Measurements from ENCODE around the gene PDXK. TPM values are rescaled to one million over a fixed set of nuclear protein-coding genes. Genes with fewer than 3 reads are reported as not detected.

PDXK gene
- total and polyA plus RNA-seq, 9 of the 15 experiments (the other 6 are each of a cell fraction or from before 2014, with no cell fraction given) = 5.6 to 162 (median 76.5) TPM

DNA sequence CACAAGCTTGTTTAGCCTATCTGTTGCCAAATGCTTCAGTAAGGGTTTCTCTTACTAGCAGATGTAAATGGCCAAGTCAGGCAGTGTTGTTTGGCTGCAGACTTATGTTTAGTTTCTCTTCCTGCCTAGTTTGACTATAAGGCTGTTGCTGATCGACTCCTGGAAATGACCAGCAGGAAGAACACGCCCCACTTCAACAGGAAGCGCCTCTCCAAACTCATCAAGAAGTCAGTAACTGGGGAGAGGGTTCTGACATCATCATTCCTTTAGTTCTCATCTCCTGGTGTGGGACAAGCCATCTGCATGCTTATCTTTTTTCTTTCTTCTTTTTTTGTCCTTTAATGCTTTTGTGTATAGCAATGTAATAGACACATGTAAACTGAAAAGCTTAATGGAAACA lies 34.5 kb upstream of the PDXK start:
- TF ChIP-seq PHF21A (IDR thresholded peaks at IDR 0.05; ENCODE audit: borderline replicate concordance, low read depth) (no peak), STAT5A (IDR thresholded peaks at IDR 0.05; ENCODE audit: borderline replicate concordance, low read length) (no peak), ZNF764 (CRISPR knock-in tag; IDR thresholded peaks at IDR 0.05; ENCODE audit: low read depth) (no peak), MTA2 (IDR thresholded peaks at IDR 0.05; ENCODE audit: low read depth) (no peak), ZNF23 (CRISPR knock-in tag; IDR thresholded peaks at IDR 0.05) (no peak), KLF13 (tag; IDR thresholded peaks at IDR 0.05; ENCODE audit: borderline replicate concordance, low read depth) (no peak), ETS2 (tag; IDR thresholded peaks at IDR 0.05; ENCODE audit: borderline replicate concordance, poor library complexity, severe bottlenecking) (no peak), PHTF2 (CRISPR knock-in tag; IDR thresholded peaks at IDR 0.05) (no peak), CBX3 (IDR thresholded peaks at IDR 0.05; ENCODE audit: borderline replicate concordance in 1 of 2, low read length in 2 of 2) (no peak), ZNF124 (CRISPR knock-in tag; IDR thresholded peaks at IDR 0.05) (no peak)
- TF ChIP-seq, protein P1, sequence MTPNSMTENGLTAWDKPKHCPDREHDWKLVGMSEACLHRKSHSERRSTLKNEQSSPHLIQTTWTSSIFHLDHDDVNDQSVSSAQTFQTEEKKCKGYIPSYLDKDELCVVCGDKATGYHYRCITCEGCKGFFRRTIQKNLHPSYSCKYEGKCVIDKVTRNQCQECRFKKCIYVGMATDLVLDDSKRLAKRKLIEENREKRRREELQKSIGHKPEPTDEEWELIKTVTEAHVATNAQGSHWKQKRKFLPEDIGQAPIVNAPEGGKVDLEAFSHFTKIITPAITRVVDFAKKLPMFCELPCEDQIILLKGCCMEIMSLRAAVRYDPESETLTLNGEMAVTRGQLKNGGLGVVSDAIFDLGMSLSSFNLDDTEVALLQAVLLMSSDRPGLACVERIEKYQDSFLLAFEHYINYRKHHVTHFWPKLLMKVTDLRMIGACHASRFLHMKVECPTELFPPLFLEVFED (CRISPR knock-in tag; conservative IDR thresholded peaks at IDR 0.05) = no peak
- Histone ChIP-seq H3K79me2 (ENCODE audit: control insufficient read depth, insufficient read depth, low read length) (no peaks in the 10 kb centered on the region), H3K4me3 (no peak overlapping the region), H3K27me3 (ENCODE audit: control insufficient read depth in 2 of 2, insufficient read depth in 2 of 2, low read length in 2 of 2) (no peaks in the 10 kb centered on the region), H3K4me2 (ENCODE audit: insufficient read depth, low read length) (no peak overlapping the region), H2AFZ (ENCODE audit: low read depth, low read length) (no peak overlapping the region), H3K9me3 (replicated peaks; ENCODE audit: control insufficient read depth, insufficient read depth, low read depth, low read length) (no peaks in the 10 kb centered on the region), H3K9ac (ENCODE audit: insufficient read depth in 1 of 2, low read depth in 2 of 2, low read length in 2 of 2) (no peak overlapping the region), H4K20me1 (replicated peaks; ENCODE audit: control insufficient read depth, insufficient read depth, low read length) (no peaks in the 10 kb centered on the region), H3K27ac (ENCODE audit: extremely low read depth, low read depth, low read length) (no peak overlapping the region), H3K4me1 (replicated peaks in 1 of 2; ENCODE audit: control insufficient read depth in 2 of 2, insufficient read depth in 2 of 2, low read length in 2 of 2) (peaks cover 0 to 8% of the 10 kb centered on the region in 2 experiments; a peak in 1 of 5 replicates), H3K9me1 (ENCODE audit: control insufficient read depth, insufficient read depth, low read length) (peaks cover 3% of the 10 kb centered on the region), H3K36me3 (ENCODE audit: control insufficient read depth, insufficient read depth, low read length) (peaks cover 95% of the 10 kb centered on the region)
- intact Hi-C loops (cut with micrococcal nuclease) (no loop called here), in situ Hi-C loops (cut with MboI) (no loop called here)
- BruUV-seq (replicated peaks) = no TSS peak
- WGBS (ENCODE audit: insufficient coverage, low coverage, missing lambda C conversion rate) = 96% methylated on average over 3 of the region's 3 CpGs
- ChIA-PET CTCF (ENCODE audit: low intra/inter-chr PET ratio) (no interaction called here), POLR2A (interaction anchor here (0.6 to 1.5 kb wide), 2 partner anchors 12 to 66 kb away, joined by 5 to 6 read pairs; no protein-coding TSS in a partner anchor)
- ATAC-seq (no peak), FAIRE-seq (no peak), DNase-seq (ENCODE audit: extremely low read depth in 1 of 4, low spot score in 3 of 4) (no peak)

Data from K562 (cell line).